GM12878 (cell line): ENCODE measurements around the gene ARMS2.

Source experiments
- POLR2AphosphoS5 ChIP-seq: IDR thresholded peaks from 2 replicates; pipeline ENCODE4 v1.6.1; 2011; ENCODE audit warnings: mild to moderate bottlenecking, low read length, inconsistent platforms
- RAD21 ChIP-seq: IDR thresholded peaks from 2 replicates; pipeline ENCODE4 v1.6.1; 2011; ENCODE audit warnings: mild to moderate bottlenecking, low read depth, low read length, moderate library complexity; ENCODE audit not compliant: insufficient read depth

GRCh38 chr10:122474131-122474818 lies 19.8 kb downstream of the ARMS2 start:
- TF ChIP-seq POLR2AphosphoS5 (no peak), RAD21 (no peak)
